NCI-H82 treated with DMSO at 0.1 percent for 48 hours (cell line): ENCODE measurements around the gene ZNF837.

Experiments
- DNase-seq: peaks from one replicate; lab custom pipeline; 2025; ENCODE audit not compliant: unreplicated experiment; lab: John Stamatoyannopoulos, UW

Gene ZNF837

GRCh38 chr19:58380662-58381459 lies at the start of gene ZNF837:
Gene ZNF837 (minus strand): TSS chr19:58381030. CDS start chr19:58369332, 11,698 bp downstream.
- peak; percentile 99 for DNase-seq

GRCh38 chr19:58429745-58430144 lies 48.9 kb upstream of the ZNF837 start:
- no peak for DNase-seq

- DNase-seq, result no peak
These were observed 47.8 kb upstream of the ZNF837 start for GRCh38 chr19:58428617-58429016.

- DNase-seq, result no peak
These were observed 36.2 kb upstream of the ZNF837 start for GRCh38 chr19:58417071-58417470.

GRCh38 chr19:58416604-58417003 lies 35.8 kb upstream of the ZNF837 start:
- no peak for DNase-seq

GRCh38 chr19:58409010-58409790 lies 28.4 kb upstream of the ZNF837 start:
- no peak for DNase-seq

GRCh38 chr19:58408152-58409009 lies 27.6 kb upstream of the ZNF837 start, which contains the start of gene ZNF584:
Gene ZNF584 (plus strand): TSS chr19:58408649. CDS start chr19:58409148, 499 bp downstream.
- DNase-seq, result peak; percentile 92

GRCh38 chr19:58407658-58408151 lies 26.9 kb upstream of the ZNF837 start:
- DNase-seq, result no peak

GRCh38 chr19:58406818-58407657 lies 26.2 kb upstream of the ZNF837 start:
- no peak for DNase-seq

- peak; percentile 18 for DNase-seq
These were observed 23.2 kb upstream of the ZNF837 start for GRCh38 chr19:58403920-58404478.

- DNase-seq, result no peak
These were observed 21.1 kb upstream of the ZNF837 start for GRCh38 chr19:58401840-58402421.

GRCh38 chr19:58400916-58401839 lies 20.3 kb upstream of the ZNF837 start:
- peak; percentile 96 for DNase-seq

- no peak for DNase-seq
These were observed 19.6 kb upstream of the ZNF837 start for GRCh38 chr19:58400316-58400915.

GRCh38 chr19:58399903-58400302 lies 19.1 kb upstream of the ZNF837 start:
- no peak for DNase-seq

GRCh38 chr19:58398545-58398944 lies 17.7 kb upstream of the ZNF837 start:
- no peak for DNase-seq

- no peak for DNase-seq
These were observed 17.3 kb upstream of the ZNF837 start for GRCh38 chr19:58398087-58398486.

- DNase-seq, result no peak
These were observed 16.8 kb upstream of the ZNF837 start for GRCh38 chr19:58397533-58398037.
